ENCODE data around the gene SEC11A.
A peak's percentile ranks its signal among the peaks of the same experiment; 100 is the strongest.

SEC11A gene

GRCh38 chr15:84721371-84721770 lies 5.4 kb upstream of the SEC11A start:
- H3K4me3 ChIP-seq (ENCODE audit: low read depth, low read length) = no peak overlapping the region
- no peak for TF ChIP-seq CTCF (IDR thresholded peaks at IDR 0.05; ENCODE audit: borderline replicate concordance, insufficient read depth, low read depth, low read length)

GRCh38 chr15:84715441-84716035 lies 401 bp downstream of the SEC11A start:
- TF ChIP-seq CTCF (IDR thresholded peaks at IDR 0.05; ENCODE audit: borderline replicate concordance, insufficient read depth, low read depth, low read length) = no peak
- peak overlapping the region; percentile 74 for H3K4me3 ChIP-seq (ENCODE audit: low read depth, low read length)

- TF ChIP-seq CTCF (IDR thresholded peaks at IDR 0.05; ENCODE audit: borderline replicate concordance, insufficient read depth, low read depth, low read length) = no peak
- H3K4me3 ChIP-seq (ENCODE audit: low read depth, low read length) = peak overlapping the region; percentile 74
These were observed 1.1 kb downstream of the SEC11A start for GRCh38 chr15:84714821-84715220.

- TF ChIP-seq CTCF (IDR thresholded peaks at IDR 0.05; ENCODE audit: borderline replicate concordance, insufficient read depth, low read depth, low read length) = no peak
- H3K4me3 ChIP-seq (ENCODE audit: low read depth, low read length) = no peak overlapping the region
These were observed 1.6 kb downstream of the SEC11A start for GRCh38 chr15:84714372-84714771.

GRCh38 chr15:84703808-84704207 lies 12.1 kb downstream of the SEC11A start:
- TF ChIP-seq CTCF (IDR thresholded peaks at IDR 0.05; ENCODE audit: borderline replicate concordance, insufficient read depth, low read depth, low read length) = no peak
- no peak overlapping the region for H3K4me3 ChIP-seq (ENCODE audit: low read depth, low read length)

GRCh38 chr15:84702961-84703482 lies 12.9 kb downstream of the SEC11A start:
- TF ChIP-seq CTCF (IDR thresholded peaks at IDR 0.05; ENCODE audit: borderline replicate concordance, insufficient read depth, low read depth, low read length) = no peak
- no peak overlapping the region for H3K4me3 ChIP-seq (ENCODE audit: low read depth, low read length)

- H3K4me3 ChIP-seq (ENCODE audit: low read depth, low read length) = no peak overlapping the region
- no peak for TF ChIP-seq CTCF (IDR thresholded peaks at IDR 0.05; ENCODE audit: borderline replicate concordance, insufficient read depth, low read depth, low read length)
These were observed 16.3 kb downstream of the SEC11A start for GRCh38 chr15:84699538-84700191.
